NCI-H1436 treated with DMSO at 0.1 percent for 48 hours (cell line): ENCODE results near the gene UBE2S.

ENCODE experiments used
- DNase-seq: peaks from one replicate; lab custom pipeline; 2025; lab: John Stamatoyannopoulos, UW

Gene UBE2S

GRCh38 chr19:55362174-55362989, 45.2 kb downstream of the UBE2S start:
- DNase-seq, result no peak

- DNase-seq, result no peak
Measured at GRCh38 chr19:55360902-55361301, 46.7 kb downstream of the UBE2S start.

GRCh38 chr19:55358943-55359908, 48.4 kb downstream of the UBE2S start:
- no peak for DNase-seq

- no peak for DNase-seq
Measured at GRCh38 chr19:55358493-55358892, 49.1 kb downstream of the UBE2S start.

GRCh38 chr19:55355213-55355821, 52.3 kb downstream of the UBE2S start:
- no peak for DNase-seq

GRCh38 chr19:55354698-55355212, 52.8 kb downstream of the UBE2S start, which contains the start of gene COX6B2:
TSS of gene COX6B2 (minus strand) at chr19:55354719. CDS start at chr19:55354521, 198 bp downstream.
- no peak for DNase-seq

GRCh38 chr19:55353803-55354697, 53.5 kb downstream of the UBE2S start:
- no peak for DNase-seq

GRCh38 chr19:55353356-55353802, 54.2 kb downstream of the UBE2S start:
- DNase-seq, result no peak

- DNase-seq, result no peak
Measured at GRCh38 chr19:55352549-55353145, 54.9 kb downstream of the UBE2S start.

GRCh38 chr19:55352040-55352439, 55.5 kb downstream of the UBE2S start:
- no peak for DNase-seq

GRCh38 chr19:55350620-55351315, 56.8 kb downstream of the UBE2S start:
- no peak for DNase-seq
